Epithelial cell of proximal tubule (primary cell): ENCODE data around the gene AFMID. TPM values are rescaled to one million over a fixed set of nuclear protein-coding genes. Genes with fewer than 3 reads are reported as not detected.
"Not testable (repeated sequence)": the region's sequence is repeated elsewhere in the genome, so short reads cannot be mapped to it uniquely, and the experiment has no call there.

Experiments used
- DNase-seq: peaks from one replicate; pipeline ENCODE4 v3.0.0-alpha.2; 2011; ENCODE audit warnings: low read depth
- H3K4me3 ChIP-seq: 2 replicates; pipeline ENCODE4 v1.5.1; 2011; ENCODE audit warnings: low read depth, mild to moderate bottlenecking, low read length
- CTCF ChIP-seq: conservative IDR thresholded peaks from 2 replicates; pipeline ENCODE4 v1.5.1; 2012; ENCODE audit warnings: low read depth, mild to moderate bottlenecking, low read length
- total RNA-seq: library from RNA; depleted of rRNA; stranded (reverse); fragments of >200 nt; gene quantifications from 2 replicates; pipeline ENCODE4 v1.2.3, GENCODE V29; 2015

AFMID gene
- total RNA-seq: 29.5 and 47.2 TPM in 2 replicates

- DNase-seq: peak; percentile 73
Observed at GRCh38 chr17:78186692-78187595, at the start of gene AFMID, which contains the start of gene TK1. Gene AFMID, plus strand, starts transcription at chr17:78187362. Its CDS starts 9 bp downstream, at chr17:78187371. Gene TK1, minus strand, starts transcription at chr17:78187052. Its CDS starts 58 bp downstream, at chr17:78186994.

GRCh38 chr17:78137392-78138203 is 49.6 kb upstream of the AFMID start:
- DNase-seq: no peak
- TF ChIP-seq CTCF: peak; percentile 52
- H3K4me3 ChIP-seq: no peak overlapping the region

More at GRCh38 chr17:78186692-78187595, at the start of gene AFMID, which contains the start of gene TK1:
- H3K4me3 ChIP-seq: peak within 1 kb of the TSS; percentile 64
- TF ChIP-seq CTCF: peak; percentile 80

- no peak overlapping the region for H3K4me3 ChIP-seq
- DNase-seq: no peak
Observed at GRCh38 chr17:78138204-78139060, 48.7 kb upstream of the AFMID start.

GRCh38 chr17:78139861-78140168 is 47.3 kb upstream of the AFMID start:
- not testable (repeated sequence) for H3K4me3 ChIP-seq, DNase-seq

More at GRCh38 chr17:78138204-78139060, 48.7 kb upstream of the AFMID start:
- TF ChIP-seq CTCF: no peak

- H3K4me3 ChIP-seq: no peak overlapping the region
- no peak for DNase-seq
- TF ChIP-seq CTCF: no peak
Observed at GRCh38 chr17:78140169-78141051, 46.8 kb upstream of the AFMID start.

GRCh38 chr17:78141437-78142118 is 45.6 kb upstream of the AFMID start:
- H3K4me3 ChIP-seq: no peak overlapping the region
- DNase-seq: no peak
- TF ChIP-seq CTCF: no peak
